DOHH2 (cell line): ENCODE results near the gene SLC18B1.

Experiments used
- H3F3A ChIP-seq: fragments of 200-600 bp; sonication (generic), shearing (Covaris generic); 2 replicates; pipeline ENCODE4 v1.6.0; 2016; ENCODE audit warnings: antibody characterized with exemption, mild to moderate bottlenecking; ENCODE audit not compliant: control insufficient read depth, insufficient read depth
- H3K27ac ChIP-seq: fragments of 200-600 bp; sonication (generic); 2 replicates; pipeline ENCODE4 v1.5.1; 2014; ENCODE audit warnings: low read depth, mild to moderate bottlenecking, low read length, moderate library complexity
- H3K27me3 ChIP-seq: fragments of 200-600 bp; sonication (generic); 2 replicates; pipeline ENCODE4 v1.6.1; 2014; ENCODE audit warnings: mild to moderate bottlenecking, low read length, mixed read lengths; ENCODE audit not compliant: control insufficient read depth
- H3K36me3 ChIP-seq: fragments of 200-600 bp; sonication (generic); 2 replicates; pipeline ENCODE4 v1.6.1; 2014; ENCODE audit warnings: mild to moderate bottlenecking, low read length, moderate library complexity, mixed read lengths; ENCODE audit not compliant: control insufficient read depth
- H3K4me1 ChIP-seq: fragments of 200-600 bp; sonication (generic); 2 replicates; pipeline ENCODE4 v1.6.1; 2014; ENCODE audit warnings: mild to moderate bottlenecking, low read length, mixed read lengths; ENCODE audit not compliant: control insufficient read depth
- H3K4me2 ChIP-seq: fragments of 200-600 bp; sonication (generic); 2 replicates; pipeline ENCODE4 v1.6.0; 2014; ENCODE audit warnings: mild to moderate bottlenecking, low read length, moderate library complexity
- H3K4me3 ChIP-seq: fragments of 200-600 bp; sonication (generic); 2 replicates; pipeline ENCODE4 v1.5.1; 2014; ENCODE audit warnings: mild to moderate bottlenecking, low read length, mixed read lengths
- H3K79me2 ChIP-seq: fragments of 200-600 bp; sonication (generic); 2 replicates; pipeline ENCODE4 v1.6.1; 2014; ENCODE audit warnings: mild to moderate bottlenecking, low read length, mixed read lengths; ENCODE audit not compliant: control insufficient read depth
- H3K9me2 ChIP-seq: fragments of 200-600 bp; sonication (generic); replicated peaks from 2 replicates; pipeline ENCODE4 v1.6.1; 2014; ENCODE audit warnings: mild to moderate bottlenecking, low read length, mixed read lengths; ENCODE audit not compliant: control insufficient read depth
- H3K9me3 ChIP-seq: fragments of 200-600 bp; sonication (generic); 2 replicates; pipeline ENCODE4 v1.6.1; 2014; ENCODE audit warnings: antibody characterized with exemption, low read length, mixed read lengths; ENCODE audit not compliant: control insufficient read depth, insufficient read depth
- H4K20me1 ChIP-seq: fragments of 200-600 bp; sonication (generic); 2 replicates; pipeline ENCODE4 v1.6.0; 2014; ENCODE audit warnings: low read depth, mild to moderate bottlenecking, antibody characterized with exemption, low read length, moderate library complexity; ENCODE audit not compliant: control insufficient read depth, insufficient read depth
- EZH2phosphoT487 ChIP-seq: fragments of 200-600 bp; sonication (generic); IDR thresholded peaks from 2 replicates; pipeline ENCODE4 v1.6.1; 2017; ENCODE audit warnings: borderline replicate concordance, mild to moderate bottlenecking, antibody characterized with exemption, low read length, moderate library complexity, mixed read lengths
- TF ChIP-seq, protein P1 (sequence below): fragments of 200-600 bp; sonication (generic); IDR thresholded peaks from one replicate; pipeline ENCODE4 v1.5.1; 2014; ENCODE audit warnings: antibody characterized with exemption, mild to moderate bottlenecking, low read depth, low read length; ENCODE audit not compliant: poor library complexity, severe bottlenecking

Gene SLC18B1

DNA sequence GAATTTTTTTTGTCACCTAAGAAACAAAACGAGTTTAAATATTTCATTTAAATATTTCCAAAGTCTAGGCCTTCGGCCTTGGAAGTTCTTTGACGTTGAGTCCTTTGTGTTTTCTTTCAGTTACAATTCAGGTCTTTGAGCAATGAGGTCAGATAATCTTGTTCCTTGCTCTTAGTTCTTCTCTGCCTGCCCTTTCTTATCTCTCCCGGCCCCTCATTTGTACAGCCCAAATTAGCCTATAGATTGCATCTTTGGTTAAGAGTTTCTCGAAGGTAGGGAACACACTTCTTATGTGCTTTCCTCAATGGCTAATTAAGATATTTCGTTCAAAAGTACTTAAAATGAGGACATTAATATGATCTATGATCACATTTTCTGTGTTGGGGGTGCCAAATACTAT lies 34.5 kb upstream of the SLC18B1 start:
- H3K79me2 ChIP-seq = no peaks in the 10 kb centered on the region
- H3F3A ChIP-seq = no peaks in the 10 kb centered on the region
- no peaks in the 10 kb centered on the region for H3K9me2 ChIP-seq
- TF ChIP-seq EZH2phosphoT487 = no peak
- TF ChIP-seq, protein P1, sequence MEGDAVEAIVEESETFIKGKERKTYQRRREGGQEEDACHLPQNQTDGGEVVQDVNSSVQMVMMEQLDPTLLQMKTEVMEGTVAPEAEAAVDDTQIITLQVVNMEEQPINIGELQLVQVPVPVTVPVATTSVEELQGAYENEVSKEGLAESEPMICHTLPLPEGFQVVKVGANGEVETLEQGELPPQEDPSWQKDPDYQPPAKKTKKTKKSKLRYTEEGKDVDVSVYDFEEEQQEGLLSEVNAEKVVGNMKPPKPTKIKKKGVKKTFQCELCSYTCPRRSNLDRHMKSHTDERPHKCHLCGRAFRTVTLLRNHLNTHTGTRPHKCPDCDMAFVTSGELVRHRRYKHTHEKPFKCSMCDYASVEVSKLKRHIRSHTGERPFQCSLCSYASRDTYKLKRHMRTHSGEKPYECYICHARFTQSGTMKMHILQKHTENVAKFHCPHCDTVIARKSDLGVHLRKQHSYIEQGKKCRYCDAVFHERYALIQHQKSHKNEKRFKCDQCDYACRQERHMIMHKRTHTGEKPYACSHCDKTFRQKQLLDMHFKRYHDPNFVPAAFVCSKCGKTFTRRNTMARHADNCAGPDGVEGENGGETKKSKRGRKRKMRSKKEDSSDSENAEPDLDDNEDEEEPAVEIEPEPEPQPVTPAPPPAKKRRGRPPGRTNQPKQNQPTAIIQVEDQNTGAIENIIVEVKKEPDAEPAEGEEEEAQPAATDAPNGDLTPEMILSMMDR = no peak
- no peak overlapping the region for H3K4me2 ChIP-seq
- H3K4me1 ChIP-seq = no peaks in the 10 kb centered on the region
- no peak overlapping the region for H3K4me3 ChIP-seq
- H3K27me3 ChIP-seq = no peaks in the 10 kb centered on the region
- no peak overlapping the region for H3K27ac ChIP-seq
- no peaks in the 10 kb centered on the region for H3K36me3 ChIP-seq
- H4K20me1 ChIP-seq = no peaks in the 10 kb centered on the region
- no peaks in the 10 kb centered on the region; the same call in 1 of the 2 replicates for H3K9me3 ChIP-seq

DNA sequence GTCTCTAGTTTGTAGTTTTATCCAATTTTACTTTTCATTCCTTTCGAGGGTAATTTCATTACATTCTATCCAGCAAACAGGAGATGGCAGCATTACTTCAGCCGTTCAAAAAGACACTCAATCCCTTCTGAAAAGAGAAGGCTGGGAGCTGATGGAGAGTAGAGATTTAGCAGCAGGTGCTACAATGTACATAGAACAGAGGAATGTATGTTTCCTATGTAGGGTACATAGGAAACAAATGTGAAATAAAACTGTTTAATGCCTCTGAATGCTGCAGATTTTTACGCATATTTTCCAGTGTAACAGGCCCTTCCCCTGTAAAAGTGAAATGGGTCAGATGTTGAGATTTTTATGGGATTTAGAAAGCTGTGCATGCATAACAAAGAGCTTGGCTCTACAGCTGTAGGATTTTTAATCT lies 31.9 kb upstream of the SLC18B1 start:
- Histone ChIP-seq H3K4me2 (no peak overlapping the region), H3K4me3 (no peak overlapping the region), H3K9me3 (no peaks in the 10 kb centered on the region), H3K36me3 (no peaks in the 10 kb centered on the region), H3K4me1 (no peaks in the 10 kb centered on the region), H3K27me3 (no peaks in the 10 kb centered on the region), H3F3A (no peaks in the 10 kb centered on the region), H4K20me1 (no peaks in the 10 kb centered on the region), H3K27ac (no peak overlapping the region), H3K79me2 (no peaks in the 10 kb centered on the region), H3K9me2 (no peaks in the 10 kb centered on the region)
- TF ChIP-seq, protein P1 = peak; percentile 53
- no peak for TF ChIP-seq EZH2phosphoT487

DNA sequence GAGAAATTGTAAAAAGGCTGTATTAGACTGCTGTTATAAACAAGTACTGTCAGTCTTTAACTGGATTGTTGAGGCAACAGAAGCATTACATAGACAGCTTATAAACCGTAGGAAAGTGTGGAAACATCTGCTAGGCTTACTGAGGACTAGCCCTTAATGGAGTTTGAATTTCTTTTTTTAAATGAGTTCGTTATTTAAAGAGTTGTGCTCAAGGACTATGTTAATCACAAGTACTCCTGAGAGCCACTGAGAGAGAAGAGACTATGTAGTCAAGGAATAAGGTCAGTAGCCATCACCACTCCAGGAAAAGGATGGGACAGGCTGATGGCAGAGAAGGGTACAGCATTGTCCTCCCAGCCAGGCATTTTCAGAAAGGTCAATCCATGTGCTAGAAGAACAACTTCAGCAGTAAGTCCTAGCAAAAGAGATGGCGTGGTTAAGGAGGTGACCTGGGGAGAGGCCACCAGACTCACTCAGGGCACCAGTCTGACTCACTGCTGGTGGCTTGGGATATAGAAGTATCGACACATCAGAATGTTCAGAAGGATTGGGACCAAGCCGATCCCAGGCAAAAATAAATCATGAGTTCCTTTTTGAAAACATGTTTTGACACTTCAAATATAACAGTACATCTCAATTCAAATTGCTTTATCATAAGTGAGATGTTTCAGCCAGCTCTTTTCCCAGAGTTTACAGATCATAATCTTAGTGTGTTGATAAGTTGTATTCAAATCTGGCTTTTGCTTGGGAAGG lies 22.4 kb upstream of the SLC18B1 start:
- H3K9me3 ChIP-seq = no peaks in the 10 kb centered on the region
- H3K4me1 ChIP-seq = peaks cover 22% of the 10 kb centered on the region
- TF ChIP-seq, protein P1 = no peak
- TF ChIP-seq EZH2phosphoT487 = no peak
- no peaks in the 10 kb centered on the region for H3K9me2 ChIP-seq
- H3K27ac ChIP-seq = no peak overlapping the region
- no peak overlapping the region for H3K4me3 ChIP-seq
- H3F3A ChIP-seq = peaks cover 80% of the 10 kb centered on the region
- peaks cover 39% of the 10 kb centered on the region for H3K36me3 ChIP-seq
- 0 out of 2 replicates have a peak, but pooled peaks cover 3% of the 10 kb centered on the region for H3K27me3 ChIP-seq
- H4K20me1 ChIP-seq = peaks cover 19% of the 10 kb centered on the region
- H3K4me2 ChIP-seq = no peak overlapping the region
- H3K79me2 ChIP-seq = peaks cover 18% of the 10 kb centered on the region
